Lower leg skin (tissue), 3 donors: ENCODE results near the gene C9orf72.

Experiments
- POLR2A ChIP-seq, 2 donors: fragments of 450-650 bp; IDR thresholded peaks; one replicate each; pipeline ENCODE4 v1.6.1; 2016 to 2017; ENCODE audit warnings: antibody characterized with exemption in 2 of 2, mild to moderate bottlenecking in 1 of 2, moderate library complexity in 1 of 2
- TF ChIP-seq, protein P1 (sequence below), 3 donors: fragments of 450-650 bp; IDR thresholded peaks; one replicate each; pipeline ENCODE4 v1.5.1; 2016; ENCODE audit warnings: antibody characterized with exemption in 3 of 3, mild to moderate bottlenecking in 3 of 3, moderate library complexity in 2 of 3

DNA sequence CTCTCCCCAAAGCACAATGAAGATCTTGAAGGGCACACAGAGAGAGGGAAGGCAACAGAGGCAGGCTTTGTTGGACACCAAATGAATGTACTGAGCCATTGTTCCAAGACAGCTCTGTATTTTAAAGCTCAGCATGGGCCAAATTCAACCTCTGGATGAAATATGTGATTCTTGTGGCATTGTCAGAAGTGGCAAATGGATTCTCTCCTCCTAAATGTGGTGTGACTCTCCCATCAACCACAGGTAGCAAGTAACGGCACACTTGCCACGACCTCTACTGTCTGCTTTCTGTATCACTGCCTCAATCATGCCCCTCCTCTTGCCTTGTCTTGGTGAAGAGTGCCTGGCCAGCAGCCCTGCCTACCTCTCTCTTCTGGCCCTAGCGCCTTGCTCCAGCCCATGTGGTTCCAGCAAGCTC is 37.6 kb downstream of the C9orf72 start:
- TF ChIP-seq, protein P1, sequence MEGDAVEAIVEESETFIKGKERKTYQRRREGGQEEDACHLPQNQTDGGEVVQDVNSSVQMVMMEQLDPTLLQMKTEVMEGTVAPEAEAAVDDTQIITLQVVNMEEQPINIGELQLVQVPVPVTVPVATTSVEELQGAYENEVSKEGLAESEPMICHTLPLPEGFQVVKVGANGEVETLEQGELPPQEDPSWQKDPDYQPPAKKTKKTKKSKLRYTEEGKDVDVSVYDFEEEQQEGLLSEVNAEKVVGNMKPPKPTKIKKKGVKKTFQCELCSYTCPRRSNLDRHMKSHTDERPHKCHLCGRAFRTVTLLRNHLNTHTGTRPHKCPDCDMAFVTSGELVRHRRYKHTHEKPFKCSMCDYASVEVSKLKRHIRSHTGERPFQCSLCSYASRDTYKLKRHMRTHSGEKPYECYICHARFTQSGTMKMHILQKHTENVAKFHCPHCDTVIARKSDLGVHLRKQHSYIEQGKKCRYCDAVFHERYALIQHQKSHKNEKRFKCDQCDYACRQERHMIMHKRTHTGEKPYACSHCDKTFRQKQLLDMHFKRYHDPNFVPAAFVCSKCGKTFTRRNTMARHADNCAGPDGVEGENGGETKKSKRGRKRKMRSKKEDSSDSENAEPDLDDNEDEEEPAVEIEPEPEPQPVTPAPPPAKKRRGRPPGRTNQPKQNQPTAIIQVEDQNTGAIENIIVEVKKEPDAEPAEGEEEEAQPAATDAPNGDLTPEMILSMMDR (IDR thresholded peaks at IDR 0.05): no peak
- no peak for TF ChIP-seq POLR2A (IDR thresholded peaks at IDR 0.05)
